ENCODE data around the gene STAT4. TPM values are rescaled to one million over a fixed set of nuclear protein-coding genes. Genes with fewer than 3 reads are reported as not detected.

The STAT4 gene
- polyA plus RNA-seq, 1 of the 3 experiments (the other 2 are of a cell fraction), result 0.12 TPM

DNA sequence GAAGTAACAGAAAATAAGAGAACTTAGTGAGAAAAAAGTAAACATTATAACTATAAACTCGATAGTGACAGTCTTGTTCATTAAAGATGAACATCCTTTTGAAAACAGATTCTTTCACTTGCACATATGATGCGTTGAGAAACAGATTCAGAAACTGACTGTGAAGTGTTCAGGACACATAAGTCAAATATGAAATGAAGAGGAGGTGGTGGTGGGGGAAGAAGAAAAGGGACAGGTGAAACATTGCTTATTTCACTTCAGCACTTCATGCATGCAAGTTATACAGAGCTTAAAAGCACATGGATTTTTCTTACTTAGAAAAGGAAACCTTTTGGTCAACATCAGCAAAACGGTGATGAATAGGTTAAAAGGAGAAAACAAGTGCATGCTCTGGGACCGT, 42.5 kb downstream of the STAT4 start (continued):
- no peak for TF ChIP-seq SMC3 (IDR thresholded peaks at IDR 0.05; ENCODE audit: low read depth, low read length)

DNA sequence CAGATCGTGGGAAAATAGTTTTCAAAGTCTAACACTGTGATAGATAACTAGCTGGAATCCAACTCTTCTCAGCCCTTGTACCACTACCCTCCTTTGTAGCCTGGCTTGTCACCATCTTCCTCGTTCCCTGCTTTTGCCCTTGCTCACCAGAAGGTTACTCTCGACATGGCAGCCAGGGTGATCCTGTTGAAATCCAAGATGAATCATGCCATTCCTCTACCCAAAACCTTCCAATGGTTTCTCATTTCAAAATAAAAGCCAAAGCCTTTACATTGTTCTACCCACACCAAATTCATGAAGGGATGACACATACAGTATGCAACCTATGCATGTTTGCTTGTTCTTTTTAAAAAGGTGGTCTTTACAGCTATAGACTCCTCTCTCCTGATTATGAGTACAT, 45.7 kb downstream of the STAT4 start:
- ChIA-PET POLR2A (no interaction called here), CTCF (interaction anchor here (1.1 kb wide), 1 partner anchor 60 kb away, joined by 4 read pairs; no protein-coding TSS in a partner anchor)
- H2AFZ ChIP-seq (ENCODE audit: low read depth), result no peak overlapping the region
- no peaks in the 10 kb centered on the region for H3K9me3 ChIP-seq
- no peak for DNase-seq
- H3K79me2 ChIP-seq (ENCODE audit: insufficient read depth), result no peaks in the 10 kb centered on the region
- no peaks in the 10 kb centered on the region for H3K9me2 ChIP-seq
- H3K27me3 ChIP-seq (ENCODE audit: insufficient read depth), result no peaks in the 10 kb centered on the region
- TF ChIP-seq, protein P1, sequence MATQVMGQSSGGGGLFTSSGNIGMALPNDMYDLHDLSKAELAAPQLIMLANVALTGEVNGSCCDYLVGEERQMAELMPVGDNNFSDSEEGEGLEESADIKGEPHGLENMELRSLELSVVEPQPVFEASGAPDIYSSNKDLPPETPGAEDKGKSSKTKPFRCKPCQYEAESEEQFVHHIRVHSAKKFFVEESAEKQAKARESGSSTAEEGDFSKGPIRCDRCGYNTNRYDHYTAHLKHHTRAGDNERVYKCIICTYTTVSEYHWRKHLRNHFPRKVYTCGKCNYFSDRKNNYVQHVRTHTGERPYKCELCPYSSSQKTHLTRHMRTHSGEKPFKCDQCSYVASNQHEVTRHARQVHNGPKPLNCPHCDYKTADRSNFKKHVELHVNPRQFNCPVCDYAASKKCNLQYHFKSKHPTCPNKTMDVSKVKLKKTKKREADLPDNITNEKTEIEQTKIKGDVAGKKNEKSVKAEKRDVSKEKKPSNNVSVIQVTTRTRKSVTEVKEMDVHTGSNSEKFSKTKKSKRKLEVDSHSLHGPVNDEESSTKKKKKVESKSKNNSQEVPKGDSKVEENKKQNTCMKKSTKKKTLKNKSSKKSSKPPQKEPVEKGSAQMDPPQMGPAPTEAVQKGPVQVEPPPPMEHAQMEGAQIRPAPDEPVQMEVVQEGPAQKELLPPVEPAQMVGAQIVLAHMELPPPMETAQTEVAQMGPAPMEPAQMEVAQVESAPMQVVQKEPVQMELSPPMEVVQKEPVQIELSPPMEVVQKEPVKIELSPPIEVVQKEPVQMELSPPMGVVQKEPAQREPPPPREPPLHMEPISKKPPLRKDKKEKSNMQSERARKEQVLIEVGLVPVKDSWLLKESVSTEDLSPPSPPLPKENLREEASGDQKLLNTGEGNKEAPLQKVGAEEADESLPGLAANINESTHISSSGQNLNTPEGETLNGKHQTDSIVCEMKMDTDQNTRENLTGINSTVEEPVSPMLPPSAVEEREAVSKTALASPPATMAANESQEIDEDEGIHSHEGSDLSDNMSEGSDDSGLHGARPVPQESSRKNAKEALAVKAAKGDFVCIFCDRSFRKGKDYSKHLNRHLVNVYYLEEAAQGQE (IDR thresholded peaks at IDR 0.05; ENCODE audit: low read depth, low read length), result no peak
- no peak for TF ChIP-seq RXRA (IDR thresholded peaks at IDR 0.05; ENCODE audit: borderline replicate concordance, low read depth)
- TF ChIP-seq YY1 (IDR thresholded peaks at IDR 0.05; ENCODE audit: low read depth), result no peak
- no peak for TF ChIP-seq RAD21 (IDR thresholded peaks at IDR 0.05; ENCODE audit: low read length)
- TF ChIP-seq SIN3A (IDR thresholded peaks at IDR 0.05; ENCODE audit: borderline replicate concordance, low read depth, low read length), result no peak
- TF ChIP-seq, protein P2, sequence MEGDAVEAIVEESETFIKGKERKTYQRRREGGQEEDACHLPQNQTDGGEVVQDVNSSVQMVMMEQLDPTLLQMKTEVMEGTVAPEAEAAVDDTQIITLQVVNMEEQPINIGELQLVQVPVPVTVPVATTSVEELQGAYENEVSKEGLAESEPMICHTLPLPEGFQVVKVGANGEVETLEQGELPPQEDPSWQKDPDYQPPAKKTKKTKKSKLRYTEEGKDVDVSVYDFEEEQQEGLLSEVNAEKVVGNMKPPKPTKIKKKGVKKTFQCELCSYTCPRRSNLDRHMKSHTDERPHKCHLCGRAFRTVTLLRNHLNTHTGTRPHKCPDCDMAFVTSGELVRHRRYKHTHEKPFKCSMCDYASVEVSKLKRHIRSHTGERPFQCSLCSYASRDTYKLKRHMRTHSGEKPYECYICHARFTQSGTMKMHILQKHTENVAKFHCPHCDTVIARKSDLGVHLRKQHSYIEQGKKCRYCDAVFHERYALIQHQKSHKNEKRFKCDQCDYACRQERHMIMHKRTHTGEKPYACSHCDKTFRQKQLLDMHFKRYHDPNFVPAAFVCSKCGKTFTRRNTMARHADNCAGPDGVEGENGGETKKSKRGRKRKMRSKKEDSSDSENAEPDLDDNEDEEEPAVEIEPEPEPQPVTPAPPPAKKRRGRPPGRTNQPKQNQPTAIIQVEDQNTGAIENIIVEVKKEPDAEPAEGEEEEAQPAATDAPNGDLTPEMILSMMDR (IDR thresholded peaks at IDR 0.05), result no peak
- TF ChIP-seq JUND (IDR thresholded peaks at IDR 0.05), result no peak
- WGBS (ENCODE audit: low lambda C conversion rate), result 46% methylated on average over 3 of the region's 3 CpGs
- no peaks in the 10 kb centered on the region for H3K4me1 ChIP-seq (ENCODE audit: control insufficient read depth in 1 of 2, insufficient read depth in 2 of 2, low read depth in 1 of 2, low read length in 1 of 2)
- H3K27ac ChIP-seq (ENCODE audit: low read depth in 2 of 2, low read length in 1 of 2), result no peak overlapping the region
- H3K4me2 ChIP-seq, result no peak overlapping the region
- H3K36me3 ChIP-seq (replicated peaks in 1 of 2; ENCODE audit: control insufficient read depth in 1 of 2, insufficient read depth in 2 of 2, low read length in 1 of 2), result no peaks in the 10 kb centered on the region
- no peaks in the 10 kb centered on the region for H4K20me1 ChIP-seq (ENCODE audit: insufficient read depth)
- H3K4me3 ChIP-seq (ENCODE audit: low read depth in 2 of 2, low read length in 1 of 2), result no peak overlapping the region
- no peak overlapping the region for H3K9ac ChIP-seq
- H3F3A ChIP-seq (replicated peaks; ENCODE audit: insufficient read depth), result no peaks in the 10 kb centered on the region

DNA sequence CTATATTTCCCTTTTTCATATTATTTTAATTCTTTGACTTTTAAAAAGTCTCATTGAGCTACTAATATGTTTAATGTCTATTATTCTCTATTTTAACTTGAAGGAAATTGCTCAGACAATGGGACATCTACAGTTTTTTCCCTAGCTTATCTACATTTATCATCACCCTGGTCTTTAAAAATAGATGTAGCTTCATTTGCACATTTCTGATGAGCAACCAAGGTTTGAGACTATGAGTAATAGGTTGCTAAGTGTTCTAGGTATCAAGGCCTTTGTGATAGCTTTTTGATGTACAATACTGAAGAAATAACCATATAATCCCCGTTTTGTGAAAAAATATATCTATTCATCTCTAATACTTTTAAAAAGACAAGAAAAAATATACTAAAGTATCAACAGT, 47.0 kb downstream of the STAT4 start:
- Histone ChIP-seq H3K27ac (ENCODE audit: low read depth in 2 of 2, low read length in 1 of 2) (no peak overlapping the region), H3K9me2 (no peaks in the 10 kb centered on the region), H4K20me1 (ENCODE audit: insufficient read depth) (no peaks in the 10 kb centered on the region), H3F3A (replicated peaks; ENCODE audit: insufficient read depth) (no peaks in the 10 kb centered on the region), H3K9me3 (no peaks in the 10 kb centered on the region), H3K4me3 (ENCODE audit: low read depth in 2 of 2, low read length in 1 of 2) (no peak overlapping the region), H3K36me3 (replicated peaks in 1 of 2; ENCODE audit: control insufficient read depth in 1 of 2, insufficient read depth in 2 of 2, low read length in 1 of 2) (no peaks in the 10 kb centered on the region), H2AFZ (ENCODE audit: low read depth) (no peak overlapping the region), H3K27me3 (ENCODE audit: insufficient read depth) (no peaks in the 10 kb centered on the region), H3K79me2 (ENCODE audit: insufficient read depth) (no peaks in the 10 kb centered on the region), H3K4me2 (no peak overlapping the region), H3K9ac (no peak overlapping the region), H3K4me1 (ENCODE audit: control insufficient read depth in 1 of 2, insufficient read depth in 2 of 2, low read depth in 1 of 2, low read length in 1 of 2) (no peaks in the 10 kb centered on the region)
- WGBS (ENCODE audit: low lambda C conversion rate), result 66% methylated on average over 1 of the region's 1 CpG
- DNase-seq, result no peak
- CTCF ChIA-PET, result interaction anchor here (1.4 to 1.6 kb wide), 2 partner anchors 12 to 52 kb away, joined by 3 to 6 read pairs; no protein-coding TSS in a partner anchor
- TF ChIP-seq FOSL2 (IDR thresholded peaks at IDR 0.05; ENCODE audit: borderline replicate concordance, low read depth), result no peak
- TF ChIP-seq RXRA (IDR thresholded peaks at IDR 0.05; ENCODE audit: borderline replicate concordance, low read depth), result no peak
- no peak for TF ChIP-seq NFIC (IDR thresholded peaks at IDR 0.05; ENCODE audit: borderline replicate concordance)
- no peak for TF ChIP-seq MEF2A (IDR thresholded peaks at IDR 0.05; ENCODE audit: borderline replicate concordance, low read depth)
- TF ChIP-seq SMC3 (IDR thresholded peaks at IDR 0.05; ENCODE audit: low read depth, low read length), result no peak
- TF ChIP-seq FOXM1 (IDR thresholded peaks at IDR 0.05; ENCODE audit: low read depth), result no peak
- POLR2A ChIA-PET, result no interaction called here
